Ovary (tissue), 9 donors: ENCODE measurements around the gene LRCH1. TPM values are rescaled to one million over a fixed set of nuclear protein-coding genes. Genes with fewer than 3 reads are reported as not detected.
A peak's percentile ranks its signal among the peaks of the same experiment; 100 is the strongest.

Source experiments
- DNase-seq, 5 donors: peaks; one replicate each; pipeline ENCODE4 v3.0.0-alpha.2; 2019 to 2020
- H3K27ac ChIP-seq, 2 donors: fragments of 200-600 bp; one replicate each; pipeline versions ENCODE4 v1.5.1 to v1.8.0; 2019 to 2022
- H3K27me3 ChIP-seq: fragments of 200-600 bp; one replicate; pipeline ENCODE4 v1.8.0; 2022
- H3K36me3 ChIP-seq: fragments of 200-600 bp; sonication (generic); one replicate; pipeline ENCODE4 v1.5.1; 2019
- H3K4me1 ChIP-seq: one replicate; pipeline ENCODE4 v1.8.1; 2013; ENCODE audit warnings: mild to moderate bottlenecking, moderate library complexity; ENCODE audit not compliant: insufficient read depth
- H3K4me3 ChIP-seq: fragments of 200-600 bp; sonication (generic); one replicate; pipeline ENCODE4 v1.5.1; 2017
- H3K9me3 ChIP-seq, 2 donors: fragments of 200-600 bp in 1 of 2; sonication (generic) in 1 of 2; one replicate each; pipeline versions ENCODE4 v1.5.1 to v1.8.1; 2013 to 2019; ENCODE audit warnings: mild to moderate bottlenecking in 1 of 2, moderate library complexity in 1 of 2
- CTCF ChIP-seq, 3 donors: fragments of 450-650 bp in 2 of 3; fragments of 200-600 bp in 1 of 3; IDR thresholded peaks; one replicate each; pipeline versions ENCODE4 v1.5.1 to v1.8.0; 2016 to 2022; ENCODE audit warnings: antibody characterized with exemption in 3 of 3, mild to moderate bottlenecking in 1 of 3
- EP300 ChIP-seq: sonication (generic); formaldehyde crosslinking; IDR thresholded peaks from one replicate; pipeline ENCODE4 v1.6.1; 2017; ENCODE audit warnings: antibody characterized with exemption
- POLR2A ChIP-seq: fragments of 450-650 bp; IDR thresholded peaks from one replicate; pipeline ENCODE4 v1.6.1; 2017; ENCODE audit warnings: antibody characterized with exemption, mild to moderate bottlenecking, moderate library complexity
- WGBS, 3 donors: extraction: QIAGEN DNeasy Blood & Tissue Kit in 1 of 3; methylation state at CpG; one replicate each; pipeline versions ENCODE4 v1.1.5 to v1.1.7; 2013 to 2017; 5-methylcytosine and 5-hydroxymethylcytosine counted together
- intact Hi-C, 4 donors: fragments of 100-400 bp; cut with DNase I; formaldehyde crosslinking; loops; one replicate each; pipeline versions ENCODE4 v1.11.0 to v1.15.1; 2022 to 2023
- polyA plus RNA-seq, 2 donors: library from polyadenylated mRNA; stranded (reverse); fragments of 200-250 nt in 1 of 2; fragments of 350-450 nt in 1 of 2; fragmentation: Illumina TruSeq in 1 of 2; extraction: RNeasy Lipid Tissue Mini Kit (QIAGEN cat#74804) in 1 of 2; gene quantifications; one replicate each; pipeline ENCODE4 v1.2.3, GENCODE V29; 2013 to 2014
- total RNA-seq, 7 donors: library from RNA; depleted of rRNA in 2 of 7; stranded (reverse); fragments of >200 nt in 2 of 7; fragmentation: NEBNext Ultra II Directional in 3 of 7; extraction: Animal tissue kit (Norgen Biotek cat#: 25700) in 3 of 7; gene quantifications; one replicate each; pipeline versions ENCODE4 v1.1.0 to v1.2.4, GENCODE V29; 2016 to 2023
- donor health status: DM: no; HTN: no; CAD: no; lungs with moderate emphysema.
- donor health status: DM: no; HTN: no; CAD: no.
- donor health status: Bipolar disorder and iron deficiency.
- donor health status: DM: yes; HTN: yes; CAD: no.
- donor health status: DM: no; HTN: no; CAD: no.
- donor health status: DM: yes; HTN: yes; CAD: no.

Gene LRCH1
- total and polyA plus RNA-seq, 9 donors = 7.6 to 19.3 (median 15.8) TPM

- DNase-seq = no peak
- Histone ChIP-seq H3K27me3 (no peaks in the 10 kb centered on the region), H3K36me3 (no peaks in the 10 kb centered on the region), H3K4me1 (peaks cover 3% of the 10 kb centered on the region), H3K9me3 (no peaks in the 10 kb centered on the region), H3K27ac (no peak overlapping the region), H3K4me3 (no peak overlapping the region)
- TF ChIP-seq CTCF (IDR thresholded peaks at IDR 0.05) = no peak
- no peak for TF ChIP-seq POLR2A
- no peak for TF ChIP-seq EP300
- WGBS, 3 donors = 86 to 94% (median 87%) methylated on average over 3 of the region's 3 CpGs
- intact Hi-C loops = no loop called here
These were observed 59.3 kb downstream of the LRCH1 start for GRCh38 chr13:46612267-46612666.

- TF ChIP-seq POLR2A = no peak
- TF ChIP-seq CTCF (IDR thresholded peaks at IDR 0.05) = no peak
- no peak for TF ChIP-seq EP300
- Histone ChIP-seq H3K4me3 (no peak overlapping the region), H3K27ac (no peak overlapping the region), H3K9me3 (no peaks in the 10 kb centered on the region), H3K27me3 (no peaks in the 10 kb centered on the region), H3K4me1 (no peaks in the 10 kb centered on the region), H3K36me3 (no peaks in the 10 kb centered on the region)
- intact Hi-C loops = no loop called here
- WGBS, 3 donors = 92 to 93% (median 92%) methylated on average over 8 of the region's 8 CpGs
- no peak for DNase-seq
These were observed 60.6 kb downstream of the LRCH1 start for GRCh38 chr13:46613409-46614049.

- no peaks in the 10 kb centered on the region for H3K36me3 ChIP-seq
- peak in 1 of 5 donors; percentile 45 for DNase-seq
- 45 to 62% (median 57%) methylated on average over 7 of the region's 7 CpGs for WGBS, 3 donors
- TF ChIP-seq POLR2A (no peak), CTCF (IDR thresholded peaks at IDR 0.05) (no peak), EP300 (no peak)
- H3K9me3 ChIP-seq = no peaks in the 10 kb centered on the region
- H3K27me3 ChIP-seq = no peaks in the 10 kb centered on the region
- H3K27ac ChIP-seq = no peak overlapping the region
- H3K4me3 ChIP-seq = no peak overlapping the region
- H3K4me1 ChIP-seq = no peaks in the 10 kb centered on the region
- intact Hi-C loops = no loop called here
These were observed 61.6 kb downstream of the LRCH1 start for GRCh38 chr13:46614582-46614981.

- Histone ChIP-seq H3K4me3 (peak overlapping the region; percentile 21), H3K36me3 (no peaks in the 10 kb centered on the region), H3K27me3 (no peaks in the 10 kb centered on the region), H3K9me3 (no peaks in the 10 kb centered on the region), H3K27ac (peak overlapping the region in 1 of 2 donors; percentile 71), H3K4me1 (no peaks in the 10 kb centered on the region)
- intact Hi-C loops = no loop called here
- 7 to 11% (median 10%) methylated on average over 8 of the region's 8 CpGs for WGBS, 3 donors
- TF ChIP-seq CTCF (IDR thresholded peaks at IDR 0.05) (no peak), EP300 (no peak), POLR2A (no peak)
- DNase-seq = no peak
These were observed 63.0 kb downstream of the LRCH1 start for GRCh38 chr13:46615888-46616531.
